HEK293 (cell line): ENCODE measurements around the gene CFP.

ENCODE experiments used
- ZNF548 ChIP-seq: fragments of 450-650 bp; formaldehyde crosslinking; IDR thresholded peaks from 2 replicates; pipeline ENCODE4 v1.5.1; 2016; ENCODE audit warnings: missing biosample characterization, missing genetic modification characterization
- TF ChIP-seq, protein P1 (sequence below): fragments of 450-650 bp; formaldehyde crosslinking; IDR thresholded peaks from 2 replicates; pipeline ENCODE4 v1.5.1; 2016; ENCODE audit warnings: missing biosample characterization, missing genetic modification characterization

DNA sequence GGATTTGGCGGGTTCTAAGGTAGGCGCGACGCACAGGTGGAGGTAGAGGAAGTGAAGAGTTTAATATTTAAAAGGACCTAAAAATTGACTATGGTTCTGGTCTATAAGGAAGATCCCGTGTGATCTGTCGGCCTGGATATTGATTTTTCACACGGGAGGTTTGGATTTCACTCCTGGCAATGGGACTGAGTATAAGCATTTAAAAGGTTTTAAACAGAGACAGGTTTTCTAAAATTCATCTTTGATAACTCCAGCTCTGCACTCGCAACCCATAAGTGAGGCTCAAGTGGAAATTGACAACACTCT, 29.6 kb upstream of the CFP start:
- TF ChIP-seq, protein P1, sequence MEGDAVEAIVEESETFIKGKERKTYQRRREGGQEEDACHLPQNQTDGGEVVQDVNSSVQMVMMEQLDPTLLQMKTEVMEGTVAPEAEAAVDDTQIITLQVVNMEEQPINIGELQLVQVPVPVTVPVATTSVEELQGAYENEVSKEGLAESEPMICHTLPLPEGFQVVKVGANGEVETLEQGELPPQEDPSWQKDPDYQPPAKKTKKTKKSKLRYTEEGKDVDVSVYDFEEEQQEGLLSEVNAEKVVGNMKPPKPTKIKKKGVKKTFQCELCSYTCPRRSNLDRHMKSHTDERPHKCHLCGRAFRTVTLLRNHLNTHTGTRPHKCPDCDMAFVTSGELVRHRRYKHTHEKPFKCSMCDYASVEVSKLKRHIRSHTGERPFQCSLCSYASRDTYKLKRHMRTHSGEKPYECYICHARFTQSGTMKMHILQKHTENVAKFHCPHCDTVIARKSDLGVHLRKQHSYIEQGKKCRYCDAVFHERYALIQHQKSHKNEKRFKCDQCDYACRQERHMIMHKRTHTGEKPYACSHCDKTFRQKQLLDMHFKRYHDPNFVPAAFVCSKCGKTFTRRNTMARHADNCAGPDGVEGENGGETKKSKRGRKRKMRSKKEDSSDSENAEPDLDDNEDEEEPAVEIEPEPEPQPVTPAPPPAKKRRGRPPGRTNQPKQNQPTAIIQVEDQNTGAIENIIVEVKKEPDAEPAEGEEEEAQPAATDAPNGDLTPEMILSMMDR (tag by site-specific recombination) = no peak
- TF ChIP-seq ZNF548 = no peak
